ENCODE measurements around the gene FARS2. TPM values are rescaled to one million over a fixed set of nuclear protein-coding genes. Genes with fewer than 3 reads are reported as not detected.

Gene FARS2
- polyA plus RNA-seq, 1 of the 3 experiments (the other 2 are of a cell fraction): 12.5 TPM

- Histone ChIP-seq H3K9me3 (no peaks in the 10 kb centered on the region), H4K20me1 (ENCODE audit: insufficient read depth) (no peaks in the 10 kb centered on the region), H3K9me2 (no peaks in the 10 kb centered on the region), H3K27me3 (ENCODE audit: insufficient read depth) (no peaks in the 10 kb centered on the region), H3F3A (replicated peaks; ENCODE audit: insufficient read depth) (no peaks in the 10 kb centered on the region), H2AFZ (ENCODE audit: low read depth) (no peak overlapping the region), H3K4me2 (no peak overlapping the region), H3K9ac (no peak overlapping the region), H3K4me1 (ENCODE audit: control insufficient read depth in 1 of 2, insufficient read depth in 2 of 2, low read depth in 1 of 2, low read length in 1 of 2) (no peaks in the 10 kb centered on the region), H3K4me3 (ENCODE audit: low read depth in 2 of 2, low read length in 1 of 2) (no peak overlapping the region), H3K36me3 (replicated peaks in 1 of 2; ENCODE audit: control insufficient read depth in 1 of 2, insufficient read depth in 2 of 2, low read length in 1 of 2) (no peaks in the 10 kb centered on the region), H3K79me2 (ENCODE audit: insufficient read depth) (no peaks in the 10 kb centered on the region), H3K27ac (ENCODE audit: low read depth in 2 of 2, low read length in 1 of 2) (no peak overlapping the region)
- CTCF ChIA-PET: no interaction called here
- POLR2A ChIA-PET: no interaction called here
- no peak for TF ChIP-seq NRF1 (IDR thresholded peaks at IDR 0.05; ENCODE audit: low read depth, low read length)
- DNase-seq: no peak
- 50% methylated on average over 6 of the region's 6 CpGs for WGBS (ENCODE audit: low lambda C conversion rate)
These were observed 557.6 kb downstream of the FARS2 start for GRCh38 chr6:5818959-5819358.

Other genes starting within 250 kb of the FARS2 start
- 0.08 and 0.10 TPM in 2 replicates for gene PPP1R3G, start 176.2 kb upstream of the FARS2 start, polyA plus RNA-seq (2012; rRNA removed)
- 37.2 and 43.4 TPM in 2 replicates for gene LYRM4, start 563 bp upstream of the FARS2 start, polyA plus RNA-seq (2012; rRNA removed)